HK-2 (cell line): ENCODE results near the gene VEZT.

Source experiments
- DNase-seq: peaks from one replicate; pipeline ENCODE4 v3.0.0-alpha.2; 2018; ENCODE audit not compliant: unreplicated experiment

Gene VEZT

DNA sequence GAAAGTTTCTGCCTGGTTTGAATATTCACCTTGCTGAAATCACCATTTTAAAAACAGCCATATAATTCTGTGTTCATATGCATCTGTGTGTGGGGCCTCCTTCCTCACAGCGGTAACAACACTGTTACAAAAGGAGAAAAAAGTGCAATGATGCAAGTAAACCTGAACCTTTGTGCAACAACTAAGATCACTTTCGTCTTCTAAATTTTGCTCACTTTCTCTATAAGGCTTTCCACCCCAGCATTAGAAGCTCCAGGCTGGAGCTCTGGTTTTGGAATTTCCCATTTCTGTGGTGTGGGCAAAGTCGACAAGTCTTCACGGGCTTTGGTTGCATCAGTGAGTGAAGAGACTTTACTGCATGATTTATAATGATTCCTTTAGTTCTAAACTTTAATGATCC lies 18.7 kb upstream of the VEZT start:
- DNase-seq = no peak

- DNase-seq = no peak
Observed at GRCh38 chr12:95200128-95200894, 17.3 kb upstream of the VEZT start.

- DNase-seq = no peak
Observed at GRCh38 chr12:95201056-95201670, 16.4 kb upstream of the VEZT start.

DNA sequence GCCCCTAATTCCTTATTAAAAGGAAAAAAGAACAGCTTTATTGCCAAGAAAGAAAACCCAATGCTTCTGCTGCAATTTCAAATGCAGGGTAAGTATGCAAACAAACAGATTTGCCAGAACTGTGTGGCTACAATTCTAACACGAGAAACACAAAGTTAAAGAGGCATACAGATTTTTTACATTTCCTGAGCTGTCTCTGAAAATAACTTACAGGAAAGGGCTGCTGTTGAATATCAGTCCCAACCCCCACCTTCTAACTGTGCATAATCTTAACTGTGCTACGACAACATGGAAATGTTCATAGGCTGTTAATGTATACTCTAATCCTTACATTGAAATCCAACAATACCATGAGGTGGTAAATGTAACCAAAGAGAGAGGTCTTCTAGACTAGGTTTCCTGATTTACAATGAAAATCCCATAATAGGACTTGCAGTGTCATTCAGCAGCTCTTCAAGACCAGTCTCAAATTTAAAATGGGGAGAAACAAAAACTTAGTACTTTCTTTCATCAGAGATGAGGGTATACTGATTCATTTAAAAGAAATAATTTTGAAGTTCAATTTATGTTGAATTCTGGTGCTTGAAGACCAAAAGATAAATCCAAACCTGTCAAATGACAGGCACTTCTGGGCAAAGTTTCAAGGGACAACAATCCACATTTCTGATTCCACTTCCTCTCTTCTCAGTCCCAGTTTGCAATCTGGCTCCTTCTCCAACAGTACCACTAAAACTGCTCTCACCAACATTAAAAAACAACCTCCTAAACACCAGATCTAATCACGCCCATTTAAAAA lies 14.7 kb upstream of the VEZT start:
- no peak for DNase-seq

- no peak for DNase-seq
Observed at GRCh38 chr12:95203487-95204030, 14.0 kb upstream of the VEZT start.

DNA sequence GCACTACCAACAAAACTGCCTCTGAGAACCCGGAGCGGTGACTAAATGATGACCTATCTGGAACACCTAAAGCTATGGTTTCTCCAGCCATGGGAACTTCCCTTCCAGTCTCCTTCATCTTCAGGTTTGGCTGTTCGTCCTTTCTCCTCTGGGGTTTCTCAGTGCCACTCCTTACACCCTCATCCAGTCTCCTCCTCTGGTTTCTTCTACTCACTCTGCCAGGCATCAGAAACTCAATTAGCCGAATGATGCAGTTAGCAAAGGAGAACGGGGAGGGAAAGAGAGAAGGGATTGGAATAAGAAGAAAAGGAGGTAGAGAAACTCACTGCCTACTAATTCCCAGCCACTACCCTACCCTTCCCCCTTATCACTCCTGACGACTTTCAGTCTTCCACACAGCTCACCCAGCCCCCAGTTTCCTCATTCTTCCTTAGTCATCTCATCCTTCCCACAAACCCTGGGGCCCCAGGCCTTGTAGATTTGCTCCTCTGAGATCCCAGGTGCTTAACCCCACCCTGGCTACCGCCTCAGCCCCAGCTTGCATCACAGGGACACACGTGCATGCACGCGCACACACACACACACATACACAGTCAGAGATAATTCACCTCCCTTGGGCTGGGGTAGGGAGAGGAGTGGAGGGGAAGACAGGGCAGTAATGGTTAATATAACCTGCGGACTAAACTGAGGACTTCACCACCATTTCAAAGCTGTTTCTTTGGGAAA lies 13.3 kb upstream of the VEZT start:
- DNase-seq = peak; percentile 93

DNA sequence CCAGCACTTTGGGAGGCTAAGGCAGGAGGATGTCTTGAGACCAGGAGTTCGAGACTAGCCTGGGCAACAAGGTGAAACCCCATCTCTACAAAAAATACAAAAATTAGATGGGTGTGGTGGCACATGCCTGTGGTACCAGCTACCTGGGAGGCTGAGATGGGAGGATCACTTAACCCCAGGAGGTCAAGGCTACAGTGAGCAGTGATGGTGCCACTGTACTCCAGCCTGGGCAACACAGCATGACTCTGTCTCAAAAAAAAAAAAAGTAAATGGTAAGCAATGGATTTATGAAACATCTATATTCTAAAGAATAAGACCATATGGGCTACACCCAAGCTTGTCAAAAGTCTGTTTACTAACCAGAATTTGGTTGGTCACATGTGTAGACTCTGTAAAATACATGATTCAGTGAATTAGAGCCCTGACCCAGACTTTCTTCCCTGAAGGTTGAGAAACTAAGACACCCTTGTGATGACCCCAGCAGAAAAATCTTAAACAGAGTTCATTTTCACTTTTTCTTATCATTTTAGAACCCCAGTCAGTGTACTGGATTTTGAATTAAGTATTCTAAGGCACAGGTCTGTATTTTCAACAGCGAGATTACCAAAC lies 12.5 kb upstream of the VEZT start:
- DNase-seq = no peak

- DNase-seq = no peak
Observed at GRCh38 chr12:95205685-95206084, 11.9 kb upstream of the VEZT start.

DNA sequence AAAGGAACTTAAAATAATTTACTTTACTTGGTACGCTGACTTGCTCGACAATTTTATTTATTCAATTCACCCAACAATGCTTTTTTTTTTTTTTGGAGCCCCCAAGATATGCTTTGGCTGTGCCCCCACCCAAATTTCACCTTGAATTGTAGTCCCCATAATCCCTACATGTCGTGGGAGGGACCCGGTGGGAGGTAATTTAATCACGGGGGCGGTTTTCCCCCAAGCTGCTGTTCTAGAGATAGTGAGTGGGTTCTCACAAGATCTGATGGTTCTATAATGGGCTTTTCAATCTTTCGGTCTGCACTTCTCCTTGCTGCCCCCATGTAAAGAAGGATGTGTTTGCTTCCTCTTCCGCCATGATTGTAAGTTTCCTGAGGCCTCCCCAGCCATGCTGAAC lies 10.7 kb upstream of the VEZT start:
- DNase-seq = no peak

GRCh38 chr12:95207407-95207806 lies 10.2 kb upstream of the VEZT start:
- no peak for DNase-seq

- DNase-seq = no peak
Observed at GRCh38 chr12:95208678-95209077, 8.9 kb upstream of the VEZT start.

GRCh38 chr12:95212586-95212985 lies 5.0 kb upstream of the VEZT start:
- DNase-seq = no peak

DNA sequence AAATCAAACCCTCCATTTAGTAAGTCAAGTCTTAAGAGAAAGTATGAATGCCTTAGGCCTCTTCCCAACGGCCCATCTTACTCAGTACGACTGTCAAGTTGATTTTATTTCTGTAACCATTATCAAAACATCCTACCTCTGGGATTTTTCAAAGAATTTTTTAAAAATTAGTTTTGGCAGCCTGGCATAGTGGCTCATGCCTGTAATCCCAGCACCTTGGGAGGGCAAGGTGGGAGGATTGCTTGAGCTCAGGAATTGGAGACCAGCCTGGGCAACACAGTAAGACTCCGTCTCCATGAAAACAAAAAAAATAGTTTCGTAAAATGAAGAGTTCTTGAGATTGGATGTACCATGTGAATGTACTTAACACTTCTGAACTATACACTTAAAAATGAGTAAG lies 4.5 kb upstream of the VEZT start:
- no peak for DNase-seq

- no peak for DNase-seq
Observed at GRCh38 chr12:95213928-95214327, 3.7 kb upstream of the VEZT start.

GRCh38 chr12:95214466-95214865 lies 3.1 kb upstream of the VEZT start:
- DNase-seq = no peak

GRCh38 chr12:95215949-95216348 lies 1.7 kb upstream of the VEZT start:
- DNase-seq = no peak

DNA sequence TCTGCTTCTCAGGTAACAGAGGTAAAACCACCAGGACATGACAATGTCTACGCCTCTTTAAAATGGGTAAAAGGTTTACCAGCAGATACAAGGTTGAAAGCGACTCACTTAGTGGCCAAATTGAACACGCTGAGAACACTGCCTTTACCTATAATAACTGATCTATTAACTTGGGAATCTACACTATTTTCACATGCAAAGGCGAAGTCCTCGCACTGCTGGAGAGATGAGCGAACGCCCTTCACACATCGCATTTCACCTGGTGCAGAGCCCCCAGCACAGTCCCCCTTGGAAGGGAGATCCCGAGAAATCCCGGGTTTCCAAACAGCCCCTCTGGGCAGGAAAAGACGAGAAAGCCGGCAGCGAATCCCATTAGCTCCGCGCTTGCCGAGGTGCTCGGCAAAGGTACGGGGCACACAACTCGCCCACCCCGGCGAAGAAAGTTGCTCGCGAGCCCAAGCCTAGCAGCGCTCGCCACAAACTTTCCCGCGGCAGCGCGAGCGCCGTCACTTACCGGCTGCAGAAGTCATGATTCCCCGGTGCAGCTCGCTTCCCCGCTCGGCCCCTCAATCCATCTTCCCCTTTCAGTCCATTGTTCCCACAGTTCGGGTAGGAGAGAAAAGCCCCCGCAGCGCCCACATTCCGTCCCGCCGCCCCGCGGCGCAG lies 763 bp upstream of the VEZT start:
- no peak for DNase-seq

- peak; percentile 29 for DNase-seq
Observed at GRCh38 chr12:95218150-95219133, 835 bp downstream of the VEZT start.

DNA sequence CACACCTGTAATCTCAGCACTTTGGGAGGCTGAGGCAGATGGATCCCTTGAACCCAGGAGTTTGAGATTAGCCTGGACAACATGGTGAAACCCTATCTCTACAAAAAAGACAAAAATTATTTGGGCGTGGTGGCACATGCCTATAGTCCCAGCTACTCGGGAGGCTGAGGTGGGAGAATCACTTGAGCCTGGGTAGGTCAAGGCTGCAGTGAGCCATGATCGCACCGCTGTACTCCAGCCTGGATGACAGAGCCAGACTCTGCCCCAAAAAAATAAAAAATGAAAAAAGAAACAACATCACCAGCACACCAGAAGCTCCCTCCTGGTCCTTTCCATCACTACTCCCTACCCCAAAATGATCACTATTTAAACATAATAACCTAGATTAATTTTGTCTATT lies 2.6 kb downstream of the VEZT start:
- DNase-seq = no peak

DNA sequence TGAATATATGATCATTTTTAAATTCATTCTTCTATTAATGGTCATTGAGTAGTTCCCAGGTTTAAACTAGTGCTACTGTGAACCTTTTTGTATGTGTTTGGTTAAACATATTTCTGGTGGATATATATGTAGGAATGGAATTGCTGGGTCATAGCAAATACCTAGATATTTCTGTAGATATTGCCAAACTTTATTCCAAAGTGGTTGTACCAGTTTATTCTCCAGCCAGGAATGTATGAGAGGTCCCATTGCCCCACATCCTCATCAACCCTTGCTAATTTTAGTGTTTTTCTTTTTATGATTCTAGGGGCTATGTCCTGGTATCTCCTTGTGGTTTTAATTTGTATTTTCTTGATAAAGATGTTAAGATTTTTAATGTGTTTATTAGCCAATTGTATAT lies 3.1 kb downstream of the VEZT start:
- DNase-seq = no peak
